HepG2 (cell line): Measurements from ENCODE around the gene MAP3K5. TPM values are rescaled to one million over a fixed set of nuclear protein-coding genes. Genes with fewer than 3 reads are reported as not detected.

Source experiments
- ATAC-seq: fragments of 200-7000 bp; cut with Tn5 transposase; 3 replicates; pipeline ENCODE4 v1.9.1; 2020; ENCODE audit warnings: mild to moderate bottlenecking, moderate library complexity
- BruUV-seq: library from RNA; stranded (reverse); fragments of 400-500 nt; replicated peaks from 2 replicates; lab custom pipeline; 2021; lab: Mats Ljungman, UMichigan
- CTCF ChIA-PET: fragments of 300-600 bp; formaldehyde crosslinking; extraction: SDS; loops from one replicate; lab custom pipeline; 2021; ENCODE audit warnings: low total read pairs, inconsistent platforms, low intra/inter-chr PET ratio; lab: Yijun Ruan, JAX
- POLR2A ChIA-PET: fragments of 350-600 bp; sonication (Branson Sonifier 250); formaldehyde crosslinking; loops from one replicate; lab custom pipeline; 2020; ENCODE audit warnings: antibody characterized with exemption, inconsistent platforms; lab: Yijun Ruan, JAX
- DNase-seq: peaks from one replicate; pipeline ENCODE4 v3.0.0-alpha.2; 2015; ENCODE audit warnings: low spot score
- FAIRE-seq: peaks from 3 replicates; lab custom pipeline; 2011; peaks lifted over from hg19 to GRCh38; lab: Jason Lieb, UNC
- H2AFZ ChIP-seq: one replicate; pipeline ENCODE4 v1.6.1; 2011; ENCODE audit warnings: low read length, inconsistent platforms
- H3K27ac ChIP-seq: fragments of 300-600 bp; 3 replicates; pipeline ENCODE4 v1.8.0; 2011; ENCODE audit warnings: mixed run types, mild to moderate bottlenecking, mixed read lengths, low read length, inconsistent platforms; ENCODE audit not compliant: insufficient read depth; ENCODE audit errors: extremely low read length
- H3K27me3 ChIP-seq, 2 experiments: fragments of 200-600 bp in 1 of 2; 2 replicates in 1 of 2; 3 replicates in 1 of 2; pipeline versions ENCODE4 v1.6.0 to v1.8.0; 2011; ENCODE audit warnings: low read length in 2 of 2, mild to moderate bottlenecking in 2 of 2, moderate library complexity in 2 of 2, inconsistent platforms in 1 of 2; ENCODE audit not compliant: insufficient read depth in 2 of 2, control insufficient read depth in 1 of 2
- H3K36me3 ChIP-seq, 2 experiments: fragments of 200-600 bp in 1 of 2; replicated peaks in 1 of 2; 2 replicates in 1 of 2; 3 replicates in 1 of 2; pipeline versions ENCODE4 v1.5.1 to v1.8.0; 2011; ENCODE audit warnings: low read length in 2 of 2, inconsistent platforms in 1 of 2; ENCODE audit not compliant: insufficient read depth in 2 of 2, control insufficient read depth in 1 of 2
- H3K4me1 ChIP-seq: 2 replicates; pipeline ENCODE4 v1.5.1; 2012; ENCODE audit warnings: low read length, inconsistent platforms; ENCODE audit not compliant: insufficient read depth
- H3K4me2 ChIP-seq: 2 replicates; pipeline ENCODE4 v1.6.0; 2011; ENCODE audit warnings: low read depth, low read length, inconsistent platforms
- H3K4me3 ChIP-seq, 3 experiments: fragments of 200-600 bp in 1 of 3; sonication (generic), shearing (Covaris generic) in 1 of 3; replicated peaks in 1 of 3; 2 replicates each; pipeline ENCODE4 v1.5.1; 2011 to 2016; ENCODE audit warnings: low read length in 3 of 3, inconsistent platforms in 2 of 3, low read depth in 2 of 3, mild to moderate bottlenecking in 2 of 3, control low read depth in 1 of 3, mixed read lengths in 1 of 3; ENCODE audit not compliant: insufficient read depth in 1 of 3
- H3K79me2 ChIP-seq: one replicate; pipeline ENCODE4 v1.6.1; 2011; ENCODE audit warnings: low read length, inconsistent platforms; ENCODE audit not compliant: insufficient read depth
- H3K9ac ChIP-seq: 2 replicates; pipeline ENCODE4 v1.6.0; 2011; ENCODE audit warnings: mild to moderate bottlenecking, low read depth, low read length, inconsistent platforms; ENCODE audit not compliant: insufficient read depth
- H3K9me3 ChIP-seq: 2 replicates; pipeline ENCODE4 v1.5.1; 2012; ENCODE audit warnings: mild to moderate bottlenecking, low read length
- H4K20me1 ChIP-seq: 2 replicates; pipeline ENCODE4 v1.6.0; 2011; ENCODE audit warnings: inconsistent platforms, mild to moderate bottlenecking, low read length, moderate library complexity; ENCODE audit not compliant: insufficient read depth
- FOSL1 ChIP-seq: sonication (generic); formaldehyde crosslinking; IDR thresholded peaks from 2 replicates; pipeline ENCODE4 v1.9.0; 2021; ENCODE audit warnings: missing genetic modification reagents, borderline replicate concordance
- JUNB ChIP-seq: sonication (generic); formaldehyde crosslinking; IDR thresholded peaks from 2 replicates; pipeline ENCODE4 v1.8.0; 2022; ENCODE audit warnings: missing genetic modification reagents, mild to moderate bottlenecking, borderline replicate concordance
- MEF2D ChIP-seq: sonication (generic); formaldehyde crosslinking; IDR thresholded peaks from 2 replicates; pipeline ENCODE4 v1.5.1; 2020; ENCODE audit warnings: mild to moderate bottlenecking, missing genetic modification reagents
- NFYC ChIP-seq: IDR thresholded peaks from 2 replicates; pipeline ENCODE4 v1.6.1; 2016; ENCODE audit warnings: missing genetic modification reagents, missing compliant biosample characterization
- NR1H2 ChIP-seq: sonication (generic); formaldehyde crosslinking; IDR thresholded peaks from 2 replicates; pipeline ENCODE4 v1.8.1; 2022; ENCODE audit warnings: low read depth, missing genetic modification reagents, borderline replicate concordance
- RFXAP ChIP-seq: sonication (generic); formaldehyde crosslinking; IDR thresholded peaks from 2 replicates; pipeline ENCODE4 v1.4.0; 2020; ENCODE audit warnings: missing genetic modification reagents, borderline replicate concordance
- ZFP91 ChIP-seq: sonication (generic); formaldehyde crosslinking; IDR thresholded peaks from 2 replicates; pipeline ENCODE4 v1.9.0; 2022; ENCODE audit warnings: missing genetic modification reagents, mild to moderate bottlenecking, borderline replicate concordance
- ZNF205 ChIP-seq: IDR thresholded peaks from 2 replicates; pipeline ENCODE4 v1.6.1; 2018; ENCODE audit warnings: missing biosample characterization, missing genetic modification reagents
- ZNF276 ChIP-seq: sonication (generic); formaldehyde crosslinking; IDR thresholded peaks from 2 replicates; pipeline ENCODE4 v1.4.0; 2020; ENCODE audit warnings: mild to moderate bottlenecking, low read depth, missing genetic modification reagents
- ZNF354B ChIP-seq: sonication (generic); formaldehyde crosslinking; IDR thresholded peaks from 2 replicates; pipeline ENCODE4 v1.8.0; 2022; ENCODE audit warnings: mild to moderate bottlenecking, missing genetic modification reagents
- ZNF709 ChIP-seq: sonication (generic); formaldehyde crosslinking; IDR thresholded peaks from 2 replicates; pipeline ENCODE4 v1.5.0; 2020; ENCODE audit warnings: mild to moderate bottlenecking, missing genetic modification reagents
- ZNF790 ChIP-seq: sonication (generic); formaldehyde crosslinking; IDR thresholded peaks from 2 replicates; pipeline ENCODE4 v1.8.0; 2022; ENCODE audit warnings: missing genetic modification reagents, mild to moderate bottlenecking, borderline replicate concordance
- WGBS: methylation state at CpG from one replicate; pipeline ENCODE4 v1.1.6; 2017; ENCODE audit warnings: low lambda C conversion rate; 5-methylcytosine and 5-hydroxymethylcytosine counted together
- in situ Hi-C: cut with HindIII; loops from 2 replicates; pipeline ENCODE4 v1.10.0; 2017; ENCODE audit warnings: low pct_unique_long_range_greater_than_20kb; ENCODE audit not compliant: extremely low pct_ligation_motif_present
- intact Hi-C: fragments of 100-400 bp; cut with micrococcal nuclease; formaldehyde crosslinking; loops from one replicate; pipeline ENCODE4 v1.10.0; 2022; ENCODE audit not compliant: unreplicated experiment
- polyA plus RNA-seq, 8 experiments: library from polyadenylated mRNA; depleted of rRNA in 3 of 8; stranded (reverse) in 7 of 8; unstranded in 1 of 8; fragments of >200 nt; fragmentation: Illumina TruSeq in 4 of 8; extraction: Trizol in 4 of 8; gene quantifications; 2 replicates each; pipeline versions ENCODE4 v1.2.1 to v1.2.3, GENCODE V29; 2011 to 2016; ENCODE audit warnings: low read depth in 4 of 8, missing spikeins in 1 of 8, mixed read lengths in 1 of 8; ENCODE audit not compliant: insufficient read depth in 1 of 8
- total RNA-seq, 5 experiments: library from RNA; depleted of rRNA; stranded (reverse); fragments of >200 nt; fragmentation: Illumina TruSeq; extraction: Trizol; gene quantifications; 2 replicates each; pipeline ENCODE4 v1.2.3, GENCODE V29; 2016; ENCODE audit warnings: low read depth in 1 of 5

Gene MAP3K5
- total and polyA plus RNA-seq, 2 of the 13 experiments (the other 11 are each of a cell fraction or from before 2014, with no cell fraction given): not detected

- TF ChIP-seq ZNF276 (CRISPR knock-in tag) (no peak), NR1H2 (CRISPR knock-in tag) (no peak)
Observed at GRCh38 chr6:136641166-136641565, 151.1 kb downstream of the MAP3K5 start (continued).

GRCh38 chr6:136640132-136640915 is 152.0 kb downstream of the MAP3K5 start:
- Histone ChIP-seq H3K4me2 (no peak overlapping the region), H3K9me3 (no peaks in the 10 kb centered on the region), H3K4me1 (no peaks in the 10 kb centered on the region), H4K20me1 (no peaks in the 10 kb centered on the region), H3K27ac (no peak overlapping the region), H3K27me3 (no peaks in the 10 kb centered on the region), H3K36me3 (no peaks in the 10 kb centered on the region), H3K4me3 (no peak overlapping the region), H3K9ac (no peak overlapping the region), H3K79me2 (no peaks in the 10 kb centered on the region), H2AFZ (no peak overlapping the region)
- 40% methylated on average over 5 of the region's 5 CpGs for WGBS
- ATAC-seq (no peak), DNase-seq (no peak), FAIRE-seq (no peak)
- ChIA-PET POLR2A (no interaction called here), CTCF (no interaction called here)
- in situ Hi-C loops: loop anchor here (5.0 to 25.0 kb wide), 3 partner anchors 152 to 1004 kb away; partner anchors contain the start of genes MAP3K5 and SLC35D3
- no peak for TF ChIP-seq ZNF354B (CRISPR knock-in tag)
- no peak for TF ChIP-seq NFYC
- TF ChIP-seq ZFP91 (CRISPR knock-in tag): no peak
- no peak for TF ChIP-seq ZNF709 (CRISPR knock-in tag)
- TF ChIP-seq RFXAP (CRISPR knock-in tag): no peak
- no peak for TF ChIP-seq JUNB (CRISPR knock-in tag)
- TF ChIP-seq ZNF790: no peak
- TF ChIP-seq MEF2D (CRISPR knock-in tag): no peak
- TF ChIP-seq ZNF205 (CRISPR knock-in tag): no peak
- TF ChIP-seq FOSL1 (CRISPR knock-in tag): no peak
- no TSS peak for BruUV-seq
- intact Hi-C loops: loop anchor here (5.0 kb wide), 2 partner anchors 207 to 1002 kb away; no protein-coding TSS in a partner anchor
